Loucy (cell line): ENCODE results near the gene RCAN3.
A peak's percentile ranks its signal among the peaks of the same experiment; 100 is the strongest.

Experiments used
- H2AFZ ChIP-seq: fragments of 200-600 bp; sonication (generic); 2 replicates; pipeline ENCODE4 v1.6.0; 2016; ENCODE audit warnings: antibody characterized with exemption, mild to moderate bottlenecking, low read length, moderate library complexity
- H3F3A ChIP-seq: fragments of 200-600 bp; 2 replicates; pipeline ENCODE4 v1.6.0; 2016; ENCODE audit warnings: antibody characterized with exemption, low read depth, mild to moderate bottlenecking
- H3K27me3 ChIP-seq: fragments of 200-600 bp; sonication (generic); 2 replicates; pipeline ENCODE4 v1.6.1; 2014; ENCODE audit warnings: low read length, mild to moderate bottlenecking; ENCODE audit not compliant: insufficient read depth, poor library complexity, severe bottlenecking
- H3K36me3 ChIP-seq: fragments of 200-600 bp; sonication (generic); 2 replicates; pipeline ENCODE4 v1.6.1; 2016; ENCODE audit warnings: low read length; ENCODE audit not compliant: insufficient read depth
- H3K4me1 ChIP-seq: fragments of 200-600 bp; sonication (generic); 2 replicates; pipeline ENCODE4 v1.5.1; 2014; ENCODE audit warnings: low read length, mild to moderate bottlenecking; ENCODE audit not compliant: insufficient read depth, poor library complexity, severe bottlenecking
- H3K4me2 ChIP-seq: fragments of 200-600 bp; sonication (generic); 2 replicates; pipeline ENCODE4 v1.6.0; 2014; ENCODE audit warnings: antibody characterized with exemption, low read length, low read depth, mild to moderate bottlenecking; ENCODE audit not compliant: poor library complexity, severe bottlenecking
- H3K4me3 ChIP-seq: fragments of 200-600 bp; sonication (generic); 2 replicates; pipeline ENCODE4 v1.5.1; 2014; ENCODE audit warnings: low read length, mild to moderate bottlenecking, mixed read lengths; ENCODE audit not compliant: poor library complexity, severe bottlenecking
- H3K79me2 ChIP-seq: fragments of 200-600 bp; sonication (generic); 2 replicates; pipeline ENCODE4 v1.6.1; 2014; ENCODE audit warnings: low read length; ENCODE audit not compliant: insufficient read depth
- H3K9ac ChIP-seq: fragments of 200-600 bp; sonication (generic); 2 replicates; pipeline ENCODE4 v1.6.0; 2014; ENCODE audit warnings: mild to moderate bottlenecking, low read depth, low read length, moderate library complexity; ENCODE audit not compliant: poor library complexity, severe bottlenecking
- H3K9me2 ChIP-seq: fragments of 200-600 bp; sonication (generic); replicated peaks from 2 replicates; pipeline ENCODE4 v1.6.1; 2016; ENCODE audit warnings: low read depth, low read length, mixed read lengths
- H3K9me3 ChIP-seq: fragments of 200-600 bp; sonication (generic); 2 replicates; pipeline ENCODE4 v1.6.1; 2014; ENCODE audit warnings: mild to moderate bottlenecking, antibody characterized with exemption, low read length, low read depth; ENCODE audit not compliant: insufficient read depth
- H4K20me1 ChIP-seq: fragments of 200-600 bp; sonication (generic); 2 replicates; pipeline ENCODE4 v1.6.0; 2014; ENCODE audit warnings: antibody characterized with exemption, low read length, mild to moderate bottlenecking; ENCODE audit not compliant: insufficient read depth, poor library complexity, severe bottlenecking
- CTCF ChIP-seq: fragments of 200-600 bp; sonication (generic); conservative IDR thresholded peaks from 2 replicates; pipeline ENCODE4 v1.5.1; 2014; ENCODE audit warnings: mild to moderate bottlenecking, antibody characterized with exemption, low read length
- EZH2phosphoT487 ChIP-seq: fragments of 200-600 bp; IDR thresholded peaks from 2 replicates; pipeline ENCODE4 v1.6.1; 2018; ENCODE audit warnings: antibody characterized with exemption, mild to moderate bottlenecking, moderate library complexity, borderline replicate concordance

The RCAN3 gene

DNA sequence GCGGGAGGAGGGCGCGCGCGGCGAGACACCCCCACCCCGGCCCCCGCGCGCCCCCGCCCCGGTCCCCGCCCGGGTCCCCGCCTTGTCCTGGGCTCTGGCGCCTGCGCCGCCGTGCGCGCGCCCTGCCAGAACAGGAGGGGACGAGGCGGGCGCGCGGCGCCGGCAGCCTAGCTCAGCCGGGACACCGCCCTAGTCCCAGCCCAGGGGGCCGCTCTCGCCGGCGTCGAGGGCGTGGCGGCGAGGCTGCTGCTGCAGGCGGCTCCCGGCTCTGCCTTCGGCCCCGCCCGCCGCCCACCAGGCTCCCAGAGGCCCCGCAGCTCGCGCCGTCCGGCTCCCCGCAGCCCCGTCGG, at the start of gene RCAN3:
TSS of gene RCAN3 (plus strand) at position 128 of the 350 bp plus-strand sequence. CDS start 11,537 bp downstream, outside the sequence.
- no peaks in the 10 kb centered on the region for H3K27me3 ChIP-seq
- H3K4me3 ChIP-seq = peak within 1 kb of the TSS; percentile 78
- no peaks in the 10 kb centered on the region for H3K9me3 ChIP-seq
- no peaks in the 10 kb centered on the region for H3K9me2 ChIP-seq
- H3K4me2 ChIP-seq = peak within 1 kb of the TSS; percentile 96
- no peaks in the 10 kb centered on the region for H3K36me3 ChIP-seq
- H3K4me1 ChIP-seq = peaks cover 68% of the 10 kb centered on the region
- 0 out of 2 replicates have a peak, but pooled peaks cover 3% of the 10 kb centered on the region for H3F3A ChIP-seq
- peak within 1 kb of the TSS; percentile 91 for H2AFZ ChIP-seq
- TF ChIP-seq EZH2phosphoT487 (no peak), CTCF (no peak)
- peak within 1 kb of the TSS; percentile 94 for H3K9ac ChIP-seq
- peaks cover 44% of the 10 kb centered on the region for H3K79me2 ChIP-seq
- H4K20me1 ChIP-seq = peaks cover 5% of the 10 kb centered on the region

- Histone ChIP-seq H3F3A (no peaks in the 10 kb centered on the region), H3K9ac (no peak overlapping the region), H3K4me2 (no peak overlapping the region), H3K4me3 (no peak overlapping the region), H3K27me3 (no peaks in the 10 kb centered on the region), H3K79me2 (no peaks in the 10 kb centered on the region), H3K4me1 (no peaks in the 10 kb centered on the region), H3K9me3 (no peaks in the 10 kb centered on the region), H2AFZ (no peak overlapping the region), H4K20me1 (no peaks in the 10 kb centered on the region), H3K9me2 (no peaks in the 10 kb centered on the region), H3K36me3 (peaks cover 48% of the 10 kb centered on the region; the same call in 1 of the 2 replicates)
- TF ChIP-seq EZH2phosphoT487 (no peak), CTCF (no peak)
Observed at GRCh38 chr1:24452922-24453485, 49.6 kb upstream of the RCAN3 start.

- H3K9me2 ChIP-seq = no peaks in the 10 kb centered on the region
- H3K36me3 ChIP-seq = peaks cover 48% of the 10 kb centered on the region; the same call in 1 of the 2 replicates
- H3K9me3 ChIP-seq = no peaks in the 10 kb centered on the region
- no peak overlapping the region for H3K4me2 ChIP-seq
- TF ChIP-seq EZH2phosphoT487 (no peak), CTCF (no peak)
- no peak overlapping the region for H2AFZ ChIP-seq
- no peaks in the 10 kb centered on the region for H3K4me1 ChIP-seq
- no peaks in the 10 kb centered on the region for H3K79me2 ChIP-seq
- H3K9ac ChIP-seq = no peak overlapping the region
- H3K4me3 ChIP-seq = no peak overlapping the region
- no peaks in the 10 kb centered on the region for H4K20me1 ChIP-seq
- H3F3A ChIP-seq = no peaks in the 10 kb centered on the region
- H3K27me3 ChIP-seq = no peaks in the 10 kb centered on the region
Observed at GRCh38 chr1:24454673-24455072, 48.0 kb upstream of the RCAN3 start.
